Spleen (tissue), 11 donors: ENCODE measurements around the gene SSNA1. TPM values are rescaled to one million over a fixed set of nuclear protein-coding genes. Genes with fewer than 3 reads are reported as not detected.

ENCODE experiments used
- DNase-seq: peaks from one replicate; pipeline ENCODE4 v3.0.0-alpha.2; 2020
- H3K27ac ChIP-seq, 8 donors: fragments of 200-600 bp; sonication (generic) in 7 of 8; 1 replicate in 4 of 8; 2 replicates in 4 of 8; pipeline versions ENCODE4 v1.5.0 to v1.8.0; 2016 to 2021; ENCODE audit warnings: inconsistent platforms in 4 of 8, mild to moderate bottlenecking in 4 of 8, moderate library complexity in 1 of 8
- H3K27me3 ChIP-seq, 7 donors: fragments of 200-600 bp; sonication (generic) in 6 of 7; replicated peaks in 1 of 7; 1 replicate in 4 of 7; 2 replicates in 3 of 7; pipeline versions ENCODE4 v1.5.0 to v1.8.0; 2016 to 2021; ENCODE audit warnings: inconsistent platforms in 3 of 7, mild to moderate bottlenecking in 1 of 7
- H3K36me3 ChIP-seq, 6 donors: fragments of 200-600 bp; sonication (generic) in 5 of 6; 1 replicate in 4 of 6; 2 replicates in 2 of 6; pipeline versions ENCODE4 v1.5.0 to v1.8.0; 2016 to 2021; ENCODE audit warnings: inconsistent platforms in 2 of 6
- H3K4me1 ChIP-seq, 6 donors: fragments of 200-600 bp; sonication (generic) in 5 of 6; 1 replicate in 3 of 6; 2 replicates in 3 of 6; pipeline versions ENCODE4 v1.5.0 to v1.8.0; 2016 to 2021; ENCODE audit warnings: inconsistent platforms in 3 of 6
- H3K4me3 ChIP-seq, 8 donors: fragments of 200-600 bp; sonication (generic) in 7 of 8; 1 replicate in 4 of 8; 2 replicates in 4 of 8; pipeline versions ENCODE4 v1.5.0 to v1.8.0; 2016 to 2021; ENCODE audit warnings: inconsistent platforms in 4 of 8, mild to moderate bottlenecking in 4 of 8, moderate library complexity in 2 of 8
- H3K9me3 ChIP-seq, 8 donors: fragments of 200-600 bp; sonication (generic) in 7 of 8; 1 replicate in 4 of 8; 2 replicates in 4 of 8; pipeline versions ENCODE4 v1.5.0 to v1.8.0; 2016 to 2021; ENCODE audit warnings: inconsistent platforms in 4 of 8
- POLR2A ChIP-seq, 3 donors: fragments of 450-650 bp; IDR thresholded peaks; one replicate each; pipeline ENCODE4 v1.5.1; 2017; ENCODE audit warnings: antibody characterized with exemption in 3 of 3, mild to moderate bottlenecking in 1 of 3
- POLR2AphosphoS5 ChIP-seq, 3 donors: sonication (generic); formaldehyde crosslinking; IDR thresholded peaks; one replicate each; pipeline ENCODE4 v1.5.1; 2017; ENCODE audit warnings: antibody characterized with exemption in 3 of 3
- WGBS, 5 donors: extraction: QIAGEN DNeasy Blood & Tissue Kit in 3 of 5; methylation state at CpG; one replicate each; pipeline versions ENCODE4 v1.1.5 to v1.1.7; 2013 to 2018; 5-methylcytosine and 5-hydroxymethylcytosine counted together
- intact Hi-C: fragments of 100-400 bp; cut with DNase I; formaldehyde crosslinking; loops from one replicate; pipeline ENCODE4 v1.15.0; 2023; ENCODE audit warnings: low total_unique reads
- polyA plus RNA-seq, 3 donors: library from polyadenylated mRNA; stranded (reverse); fragments of 200-250 nt; gene quantifications; one replicate each; pipeline ENCODE4 v1.2.1, GENCODE V29; 2013
- total RNA-seq, 7 donors: library from RNA; depleted of rRNA in 3 of 7; stranded (reverse); fragments of >200 nt in 3 of 7; fragmentation: NEBNext Ultra II Directional in 4 of 7; extraction: Animal tissue kit (Norgen Biotek cat#: 25700) in 4 of 7; gene quantifications; one replicate each; pipeline versions ENCODE4 v1.1.0 to v1.2.1, GENCODE V29; 2016 to 2021
- TF ChIP-seq, protein P1 (sequence below), 11 experiments: fragments of 200-600 bp in 7 of 11; fragments of 450-650 bp in 4 of 11; sonication (generic) in 4 of 11; IDR thresholded peaks in 8 of 11; conservative IDR thresholded peaks in 3 of 11; 1 replicate in 7 of 11; 2 replicates in 4 of 11; pipeline versions ENCODE4 v1.4.0 to v1.8.0; 2016 to 2021; ENCODE audit warnings: antibody characterized with exemption in 11 of 11, inconsistent platforms in 4 of 11, mild to moderate bottlenecking in 1 of 11
- donor health status: healthy with polysubstance abuse.
- donor health status: DM: no; HTN: no; CAD: no; lungs with moderate emphysema.
- donor health status: DM: no; HTN: no; CAD: no.
- donor health status: Bipolar disorder and iron deficiency.
- donor health status: healthy.
- donor health status: DM: no; HTN: no; CAD: no.
- donor health status: DM: yes; HTN: yes; CAD: no.

SSNA1 gene
- total and polyA plus RNA-seq, 10 donors = 38.2 to 109 (median 48.0) TPM

DNA sequence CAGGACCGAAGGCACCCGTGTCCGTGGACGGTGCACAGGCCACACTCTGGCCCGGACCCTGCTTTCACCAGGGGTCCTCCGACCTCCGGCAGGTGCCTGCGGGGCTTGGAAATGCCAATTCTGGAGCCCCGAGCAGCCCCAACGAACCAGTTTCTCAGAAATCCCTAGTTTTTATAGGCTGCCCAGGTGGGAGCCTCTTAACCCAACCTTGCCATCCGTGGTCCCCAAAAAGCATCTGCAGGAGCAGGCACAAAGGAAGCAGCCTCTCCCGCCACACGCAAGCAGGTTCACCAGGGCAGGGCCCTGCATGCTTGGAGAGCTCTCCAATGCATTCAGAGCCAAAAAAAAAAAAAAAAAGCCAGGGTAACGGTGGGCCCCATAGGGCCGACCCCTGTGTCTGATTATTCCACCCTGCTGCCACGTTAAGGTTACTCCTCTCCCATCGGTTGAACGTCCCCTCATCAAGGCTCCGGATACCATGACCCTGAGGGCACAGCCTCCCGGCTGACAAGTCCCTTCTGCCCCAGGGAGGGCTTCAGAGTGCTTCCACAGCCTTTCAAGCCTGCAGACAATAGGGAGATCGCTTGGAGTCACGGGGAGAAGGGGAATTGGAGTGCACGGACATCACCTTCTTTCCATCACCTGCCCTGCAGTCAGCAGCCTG, 12.9 kb downstream of the SSNA1 start:
- no peaks in the 10 kb centered on the region for H3K9me3 ChIP-seq
- H3K27ac ChIP-seq = peak overlapping the region; percentile 82 to 95 (median 88)
- peaks cover 38 to 88% (median 74%) of the 10 kb centered on the region in 6 donors for H3K4me1 ChIP-seq
- TF ChIP-seq POLR2A (IDR thresholded peaks at IDR 0.05) (no peak), POLR2AphosphoS5 (IDR thresholded peaks at IDR 0.05) (no peak)
- TF ChIP-seq, protein P1, sequence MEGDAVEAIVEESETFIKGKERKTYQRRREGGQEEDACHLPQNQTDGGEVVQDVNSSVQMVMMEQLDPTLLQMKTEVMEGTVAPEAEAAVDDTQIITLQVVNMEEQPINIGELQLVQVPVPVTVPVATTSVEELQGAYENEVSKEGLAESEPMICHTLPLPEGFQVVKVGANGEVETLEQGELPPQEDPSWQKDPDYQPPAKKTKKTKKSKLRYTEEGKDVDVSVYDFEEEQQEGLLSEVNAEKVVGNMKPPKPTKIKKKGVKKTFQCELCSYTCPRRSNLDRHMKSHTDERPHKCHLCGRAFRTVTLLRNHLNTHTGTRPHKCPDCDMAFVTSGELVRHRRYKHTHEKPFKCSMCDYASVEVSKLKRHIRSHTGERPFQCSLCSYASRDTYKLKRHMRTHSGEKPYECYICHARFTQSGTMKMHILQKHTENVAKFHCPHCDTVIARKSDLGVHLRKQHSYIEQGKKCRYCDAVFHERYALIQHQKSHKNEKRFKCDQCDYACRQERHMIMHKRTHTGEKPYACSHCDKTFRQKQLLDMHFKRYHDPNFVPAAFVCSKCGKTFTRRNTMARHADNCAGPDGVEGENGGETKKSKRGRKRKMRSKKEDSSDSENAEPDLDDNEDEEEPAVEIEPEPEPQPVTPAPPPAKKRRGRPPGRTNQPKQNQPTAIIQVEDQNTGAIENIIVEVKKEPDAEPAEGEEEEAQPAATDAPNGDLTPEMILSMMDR (IDR thresholded peaks at IDR 0.05 in 8 of 11, conservative IDR thresholded peaks at IDR 0.05 in 3 of 11) = no peak
- WGBS, 5 donors = 22 to 42% (median 25%) methylated on average over 15 to 23 of the region's 23 CpGs
- intact Hi-C loops = no loop called here
- H3K4me3 ChIP-seq = peak overlapping the region; percentile 58 to 78 (median 62)
- H3K36me3 ChIP-seq = no peaks in the 10 kb centered on the region
- DNase-seq = no peak
- H3K27me3 ChIP-seq = peaks cover 0 to 9% (median 0%) of the 10 kb centered on the region in 7 donors

DNA sequence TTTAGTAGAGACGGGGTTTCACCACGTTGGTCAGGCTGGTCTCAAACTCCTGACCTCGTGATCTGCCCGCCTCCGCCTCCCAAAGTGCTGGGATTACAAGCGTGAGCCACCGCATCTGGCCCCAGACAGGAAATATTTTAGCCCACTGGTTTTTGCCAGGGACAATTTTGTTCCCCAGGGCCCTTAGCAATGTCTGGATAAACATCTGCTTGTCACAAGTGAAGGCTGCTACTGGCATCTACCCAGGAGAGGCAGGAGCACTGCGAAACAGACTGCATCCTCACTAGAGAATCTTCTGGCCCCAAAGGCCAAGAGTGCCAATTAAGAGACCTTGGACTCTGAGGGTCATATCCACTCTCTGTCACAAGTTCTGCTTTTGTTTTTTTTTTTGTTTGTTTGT, 14.5 kb downstream of the SSNA1 start:
- no peak overlapping the region for H3K27ac ChIP-seq
- no peak for DNase-seq
- intact Hi-C loops = no loop called here
- TF ChIP-seq POLR2A (IDR thresholded peaks at IDR 0.05) = no peak
- no peaks in the 10 kb centered on the region for H3K9me3 ChIP-seq
- peaks cover 44 to 88% (median 81%) of the 10 kb centered on the region in 6 donors for H3K4me1 ChIP-seq
- peaks cover 0 to 9% (median 0%) of the 10 kb centered on the region in 7 donors for H3K27me3 ChIP-seq
- H3K4me3 ChIP-seq = no peak overlapping the region
- WGBS, 5 donors = 76 to 85% (median 84%) methylated on average over 8 of the region's 8 CpGs
- H3K36me3 ChIP-seq = peaks cover 0 to 10% (median 0%) of the 10 kb centered on the region in 6 donors

DNA sequence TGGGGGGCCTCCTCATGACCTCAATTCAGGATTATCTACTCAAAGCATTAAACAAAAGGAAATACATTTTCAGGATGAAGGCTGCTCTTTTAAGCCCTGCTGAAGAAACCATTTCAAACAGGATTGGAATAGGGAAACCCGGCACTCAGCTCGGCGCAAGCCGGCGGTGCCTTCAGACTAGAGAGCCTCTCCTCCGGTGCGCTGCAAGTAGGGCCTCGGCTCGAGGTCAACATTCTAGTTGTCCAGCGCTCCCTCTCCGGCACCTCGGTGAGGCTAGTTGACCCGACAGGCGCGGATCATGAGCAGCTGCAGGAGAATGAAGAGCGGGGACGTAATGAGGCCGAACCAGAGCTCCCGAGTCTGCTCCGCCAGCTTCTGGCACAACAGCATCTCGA, 16.3 kb downstream of the SSNA1 start:
- peaks cover 36 to 71% (median 64%) of the 10 kb centered on the region in 6 donors for H3K4me1 ChIP-seq
- 18 to 45% (median 21%) methylated on average over 9 to 21 of the region's 21 CpGs for whole genome bisulfite sequencing, 5 donors
- peak overlapping the region; percentile 77 to 94 (median 88) for H3K27ac ChIP-seq
- intact Hi-C loops = loop anchor here (2.0 kb wide), 1 partner anchor 18 kb away; the partner anchor contains the start of gene RNF208
- no peak for DNase-seq
- no peak for TF ChIP-seq POLR2AphosphoS5 (IDR thresholded peaks at IDR 0.05)
- no peak for TF ChIP-seq POLR2A (IDR thresholded peaks at IDR 0.05)
- TF ChIP-seq, protein P1 (IDR thresholded peaks at IDR 0.05 in 8 of 11, conservative IDR thresholded peaks at IDR 0.05 in 3 of 11) = no peak
- H3K9me3 ChIP-seq = no peaks in the 10 kb centered on the region
- H3K4me3 ChIP-seq = peak overlapping the region; percentile 79 to 99 (median 97)
- peaks cover 0 to 27% (median under 1%) of the 10 kb centered on the region in 6 donors for H3K36me3 ChIP-seq
- H3K27me3 ChIP-seq = peaks cover 0 to 1% (median 0%) of the 10 kb centered on the region in 7 donors

DNA sequence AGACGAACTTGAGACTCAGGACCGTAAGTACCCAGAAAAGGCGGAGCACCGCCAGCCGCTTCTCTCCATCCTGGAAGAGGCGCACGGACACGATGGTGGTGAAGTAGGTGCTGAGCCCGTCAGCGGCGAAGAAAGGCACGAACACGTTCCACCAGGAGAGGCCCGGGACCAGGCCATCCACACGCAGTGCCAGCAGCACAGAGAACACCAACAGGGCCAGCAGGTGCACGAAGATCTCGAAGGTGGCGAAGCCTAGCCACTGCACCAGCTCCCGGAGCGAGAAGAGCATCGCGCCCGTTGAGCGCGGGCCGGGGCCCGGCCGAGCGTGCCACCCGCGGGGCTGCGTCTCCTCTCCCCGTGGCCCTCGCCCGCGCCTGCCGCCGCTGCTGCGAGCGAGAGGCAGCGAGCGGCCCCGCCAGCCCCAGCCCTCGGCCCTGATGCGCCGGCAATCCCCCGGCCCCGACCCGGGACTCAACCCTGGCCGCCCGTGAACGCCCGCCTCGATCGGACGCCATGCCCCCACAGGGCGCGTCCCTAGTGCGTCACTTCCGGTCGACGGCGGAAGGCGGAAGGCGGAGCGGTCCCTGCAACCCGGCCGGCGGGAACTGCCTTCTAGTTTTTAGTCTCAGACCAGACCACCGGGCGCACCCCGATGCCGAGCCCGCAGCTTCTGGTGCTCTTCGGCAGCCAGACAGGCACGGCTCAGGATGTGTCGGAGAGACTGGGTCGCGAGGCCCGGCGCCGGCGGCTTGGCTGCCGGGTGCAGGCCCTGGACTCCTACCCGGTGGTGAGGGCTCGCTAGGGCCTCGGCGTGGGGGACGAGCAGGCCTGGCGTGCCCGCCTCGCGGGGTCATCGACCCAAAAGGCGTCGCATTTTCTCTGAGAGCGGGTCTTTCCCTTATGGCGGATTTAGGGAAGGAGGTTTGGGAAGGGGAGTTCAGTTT, 16.9 kb downstream of the SSNA1 start, which contains the start of the genes NDOR1 and TMEM203:
Gene NDOR1, plus strand, starts transcription at position 575 of the 944 bp plus-strand sequence. Its CDS starts 78 bp downstream, at position 653.
Gene TMEM203, minus strand, starts transcription at position 523 of the 944 bp plus-strand sequence. Its CDS starts 234 bp downstream, at position 289.
- Histone ChIP-seq H3K27me3 (no peaks in the 10 kb centered on the region), H3K4me3 (peak within 1 kb of the TSS; percentile 79 to 99 (median 97)), H3K36me3 (peaks cover 0 to 33% (median 7%) of the 10 kb centered on the region in 6 donors), H3K4me1 (peaks cover 36 to 69% (median 62%) of the 10 kb centered on the region in 6 donors), H3K9me3 (no peaks in the 10 kb centered on the region), H3K27ac (peak within 1 kb of the TSS; percentile 77 to 94 (median 88))
- DNase-seq = peak; percentile 98
- WGBS, 5 donors = 0 to 1% (median 1%) methylated on average over 56 to 98 of the region's 98 CpGs
- TF ChIP-seq, protein P1 (IDR thresholded peaks at IDR 0.05 in 8 of 11, conservative IDR thresholded peaks at IDR 0.05 in 3 of 11) = no peak
- TF ChIP-seq POLR2A (IDR thresholded peaks at IDR 0.05) (peak in 1 of 3 donors; percentile 53), POLR2AphosphoS5 (IDR thresholded peaks at IDR 0.05) (peak; percentile 98)
- intact Hi-C loops = loop anchor here (2.0 kb wide), 1 partner anchor 17 kb away; the partner anchor contains the start of gene RNF208
